Activated CD4-positive, CD25-positive, alpha-beta regulatory T cell (primary cell): Measurements from ENCODE around the gene PDSS1.

Experiments used
- DNase-seq, 4 experiments: peaks; one replicate each; lab custom pipeline; 2025; lab: John Stamatoyannopoulos, UW

Gene PDSS1

DNA sequence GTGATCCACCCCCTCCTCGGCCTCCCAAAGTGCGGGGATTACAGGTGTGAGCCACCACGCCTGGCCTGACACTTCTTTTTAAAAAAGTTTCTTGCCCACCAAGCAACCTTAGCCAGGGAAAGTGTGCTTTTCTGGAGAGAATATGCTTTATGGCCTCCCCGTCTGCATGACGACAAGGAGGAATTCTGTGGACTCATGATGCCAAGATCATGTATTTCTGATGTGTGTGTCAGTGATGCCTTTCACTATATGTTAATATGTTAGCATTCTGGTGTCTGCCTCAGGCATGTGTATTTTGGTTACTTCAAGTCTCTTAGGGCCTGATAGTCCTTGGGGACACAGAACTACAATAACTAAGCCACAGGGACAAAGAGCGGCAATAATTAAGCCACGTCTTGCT lies 2.1 kb downstream of the PDSS1 start:
- no peak for DNase-seq

DNA sequence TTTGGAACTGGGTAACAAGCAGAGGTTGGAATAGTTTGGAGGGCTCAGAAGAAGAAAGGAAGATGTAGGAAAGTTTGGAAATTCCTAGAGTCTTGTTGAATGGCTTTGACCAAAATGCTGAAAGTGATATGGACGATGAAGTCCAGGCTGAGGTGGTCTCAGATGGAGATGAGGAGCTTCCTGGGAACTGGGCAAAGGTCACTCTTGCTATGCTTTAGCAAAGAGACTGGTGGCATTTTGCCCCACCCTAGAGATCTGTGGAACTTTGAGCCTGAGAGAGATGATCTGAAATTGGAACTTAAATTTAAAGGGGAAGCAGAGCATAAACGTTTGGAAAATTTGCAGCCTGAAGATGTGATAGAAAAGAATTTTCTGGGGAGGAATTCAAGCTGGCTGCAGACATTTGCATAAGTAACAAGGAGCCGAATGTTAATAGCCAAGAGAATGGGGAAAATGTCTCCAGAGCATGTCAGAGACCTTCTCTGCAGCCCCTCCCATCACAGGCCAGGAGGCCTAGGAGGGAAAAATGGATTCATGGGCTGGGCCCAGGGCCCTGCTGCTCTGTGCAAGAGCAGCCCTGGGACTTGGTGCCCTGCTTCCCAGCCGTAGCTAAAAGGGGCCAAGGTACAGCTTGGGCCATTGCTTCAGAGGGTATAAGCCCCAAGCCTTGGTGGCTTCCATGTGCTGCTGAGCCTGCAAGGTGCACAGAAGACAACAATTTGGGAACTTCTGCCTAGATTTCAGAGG lies 3.6 kb downstream of the PDSS1 start:
- DNase-seq: no peak

DNA sequence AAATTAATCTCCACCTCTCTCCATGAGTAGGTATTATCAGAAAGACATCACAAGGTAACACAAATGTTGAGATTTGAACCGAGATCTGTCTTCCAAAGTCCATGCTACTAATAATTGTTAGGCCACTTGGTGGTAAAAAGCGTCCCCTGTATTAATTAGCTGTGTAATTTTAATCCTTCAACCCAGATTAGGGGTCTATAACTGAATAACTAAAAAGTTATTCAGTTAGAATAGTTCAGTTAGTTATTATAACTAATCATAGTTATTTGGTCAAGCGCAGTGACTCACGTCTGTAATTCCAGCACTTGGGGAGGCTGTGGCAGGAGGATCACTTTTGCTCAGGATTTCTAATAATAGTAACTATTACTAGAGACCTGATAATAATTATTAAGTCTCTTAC lies 5.6 kb downstream of the PDSS1 start:
- DNase-seq: no peak

DNA sequence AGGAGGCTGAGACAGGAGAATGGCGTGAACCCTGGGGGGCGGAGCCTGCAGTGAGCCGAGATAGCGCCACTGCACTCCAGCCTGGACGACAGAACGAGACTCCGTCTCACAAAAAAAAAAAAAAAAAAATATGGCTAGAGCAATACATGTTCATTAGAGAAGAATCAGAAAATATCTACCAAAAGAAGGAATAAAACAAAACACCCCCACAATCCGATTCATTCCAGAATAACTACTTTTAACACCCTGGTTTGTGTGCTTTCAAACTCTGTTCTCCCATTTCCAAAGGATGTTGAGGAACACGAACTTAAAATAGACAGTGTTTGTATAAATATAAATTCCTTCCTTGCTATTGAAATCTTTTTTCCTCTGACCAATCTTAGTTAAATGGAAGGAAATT lies 6.5 kb downstream of the PDSS1 start:
- no peak for DNase-seq

DNA sequence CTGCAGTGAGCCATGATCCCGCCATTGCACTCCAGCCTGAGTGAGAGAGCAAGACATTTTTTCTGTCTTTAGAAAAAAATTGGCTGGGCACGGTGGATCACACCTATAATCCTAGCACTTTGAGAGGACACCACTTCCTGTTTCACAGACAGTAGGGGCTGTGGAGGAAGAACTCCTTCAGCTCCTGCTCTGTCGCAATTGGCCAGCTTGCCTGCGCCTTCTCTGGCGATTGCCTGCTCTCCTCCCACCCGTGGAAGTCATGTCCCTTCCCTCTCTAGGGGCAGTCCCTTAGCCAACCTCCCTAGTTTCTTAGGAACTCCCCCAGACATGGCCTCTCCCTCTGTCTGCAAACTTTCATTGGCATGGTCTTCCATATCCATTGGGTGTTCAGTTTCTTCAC lies 8.7 kb downstream of the PDSS1 start:
- DNase-seq: no peak

DNA sequence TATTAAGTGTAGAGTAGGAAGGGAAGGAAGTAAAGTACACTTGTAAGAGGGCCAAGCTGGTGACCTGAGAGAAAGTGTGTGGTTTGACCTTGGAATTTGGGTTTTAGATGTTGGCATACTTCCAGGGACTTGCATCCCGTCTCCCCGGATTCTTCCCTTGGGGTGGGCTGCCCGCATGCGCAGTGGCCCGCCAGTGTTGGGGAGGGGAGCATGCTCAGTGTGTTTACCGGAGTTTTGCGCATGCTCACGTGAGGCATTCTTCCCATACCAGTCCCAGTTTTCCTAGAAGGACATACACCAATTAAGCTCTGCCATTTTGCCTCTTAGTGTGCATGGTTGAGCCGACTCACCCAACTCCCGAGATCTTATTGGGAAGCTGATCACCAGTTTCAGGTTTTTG lies 9.4 kb downstream of the PDSS1 start:
- no peak for DNase-seq

DNA sequence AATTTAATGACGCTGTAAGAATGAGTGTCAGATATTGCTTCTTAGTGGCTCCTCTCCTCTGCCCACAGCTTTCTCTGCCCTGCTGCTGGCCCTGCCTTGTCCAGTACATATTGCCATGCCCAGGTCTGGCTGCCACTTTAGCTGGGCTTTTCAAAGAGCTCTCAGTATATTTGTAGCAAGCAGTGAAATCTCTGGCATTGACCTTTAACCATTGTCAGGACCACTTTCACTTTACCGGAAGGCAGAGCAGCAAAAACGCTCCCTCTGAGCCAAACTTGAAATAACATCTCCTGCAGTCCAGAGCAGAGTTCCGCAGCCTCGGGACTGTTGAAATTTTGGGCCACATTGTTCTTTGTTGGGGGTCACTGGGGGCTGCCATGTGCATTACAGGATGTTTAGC lies 13.8 kb downstream of the PDSS1 start:
- DNase-seq: no peak

DNA sequence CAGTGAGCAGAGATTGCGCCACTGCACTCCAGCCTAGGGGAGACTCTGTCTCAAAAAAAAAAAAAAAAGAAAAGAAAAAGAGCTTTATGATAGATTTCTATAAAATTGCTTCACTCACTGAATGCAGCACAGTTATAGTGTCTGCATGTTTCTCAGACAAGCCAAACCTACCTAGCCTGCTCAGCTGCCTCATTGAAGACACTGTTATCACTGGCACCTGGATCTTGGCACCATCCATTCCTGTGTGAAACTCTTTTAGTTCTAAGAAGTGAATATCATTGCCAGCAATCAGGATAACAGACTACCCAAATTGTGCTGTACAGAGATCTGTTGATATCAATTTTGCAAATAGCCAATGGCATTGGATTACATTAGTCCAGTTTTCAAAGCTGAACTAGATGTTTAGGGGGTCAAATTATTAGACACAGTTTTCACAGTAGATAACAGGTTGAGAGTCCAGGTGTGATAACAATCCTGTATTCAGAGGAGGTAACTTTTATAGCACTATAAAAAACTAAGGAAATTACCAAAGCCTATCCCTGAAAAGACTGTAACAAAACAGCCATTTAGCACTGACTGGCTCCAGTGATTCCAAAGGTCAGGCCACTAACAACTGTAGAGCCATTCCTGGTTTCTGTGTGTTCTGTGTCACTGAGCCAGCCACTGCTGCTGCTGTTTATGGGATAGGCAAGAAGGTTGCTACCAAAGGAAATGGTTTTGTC lies 17.1 kb downstream of the PDSS1 start:
- DNase-seq: no peak

DNA sequence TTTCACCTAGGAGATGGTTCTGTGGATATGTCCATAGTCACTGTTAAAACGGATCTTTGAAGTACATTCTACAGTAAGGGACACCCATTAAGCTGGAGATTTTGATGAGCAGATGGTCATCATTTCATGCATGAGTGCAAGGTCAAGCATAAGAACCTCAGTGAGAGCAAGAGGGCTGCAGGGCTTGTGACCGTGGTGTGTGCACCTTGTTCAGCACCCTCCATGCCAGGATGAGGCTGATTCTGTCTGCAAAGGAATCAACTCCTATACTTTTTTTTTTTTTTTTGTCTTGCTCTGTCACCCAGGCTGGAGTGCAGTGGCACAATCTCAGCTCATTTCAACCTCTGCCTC lies 17.6 kb downstream of the PDSS1 start:
- DNase-seq: no peak

DNA sequence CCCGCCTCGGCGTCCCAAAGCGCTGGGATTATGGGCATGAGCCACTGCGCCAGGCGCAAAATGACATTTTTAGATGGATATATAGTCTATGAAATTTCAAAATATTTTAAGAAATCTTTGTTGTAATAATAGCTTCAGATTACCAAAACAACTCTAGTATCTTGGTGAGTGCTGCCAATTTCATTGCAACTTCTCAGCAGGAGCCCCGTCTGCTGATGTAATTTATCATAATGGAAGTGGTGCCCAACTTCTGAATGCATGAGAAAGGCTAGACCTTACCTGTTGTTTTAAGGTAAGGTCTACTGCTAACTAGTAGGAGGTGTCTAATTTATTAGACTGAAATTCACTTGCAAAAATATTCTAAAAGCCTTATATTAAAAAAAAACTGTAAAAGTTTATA lies 20.0 kb downstream of the PDSS1 start:
- no peak for DNase-seq

DNA sequence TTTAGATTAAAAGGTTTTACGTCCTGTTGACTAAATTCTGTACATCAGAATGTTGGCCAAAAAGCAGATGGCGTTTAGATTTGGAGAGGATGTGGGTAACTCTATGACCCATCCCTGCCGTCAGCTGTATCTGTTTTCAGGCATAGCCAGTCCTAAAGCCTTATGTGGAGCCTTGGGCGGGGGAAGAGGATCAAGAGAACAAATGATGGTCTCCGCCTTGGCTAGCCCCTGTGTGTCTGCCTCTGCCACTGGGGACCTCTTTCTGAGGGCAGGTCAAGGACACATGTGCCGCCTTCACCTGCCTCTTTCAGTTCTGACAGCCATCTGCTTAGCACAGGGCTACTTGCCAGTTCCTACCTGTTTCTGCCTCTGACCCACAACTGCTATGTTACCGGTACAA lies 24.1 kb downstream of the PDSS1 start:
- DNase-seq: peak in 1 of 4 experiments; percentile 32

DNA sequence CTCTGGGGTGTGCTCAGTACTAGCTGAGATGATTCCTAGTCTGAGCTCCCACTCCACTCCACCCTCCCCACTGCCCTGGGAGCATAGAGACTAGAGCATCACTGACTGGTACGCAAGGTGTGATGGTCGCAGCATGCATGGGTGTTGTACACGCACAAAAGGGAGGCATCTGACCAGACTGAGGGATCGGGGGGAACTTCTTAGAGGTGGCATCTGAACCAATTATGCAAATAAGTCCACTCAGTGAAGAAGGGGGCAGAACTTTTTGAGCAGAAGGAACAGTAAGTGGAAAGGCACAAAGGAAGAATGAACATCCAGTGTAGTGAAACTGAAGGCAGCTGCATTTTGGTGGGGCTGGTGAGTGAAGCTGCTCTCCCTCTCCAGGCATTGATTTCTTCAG lies 25.5 kb downstream of the PDSS1 start:
- DNase-seq: no peak

DNA sequence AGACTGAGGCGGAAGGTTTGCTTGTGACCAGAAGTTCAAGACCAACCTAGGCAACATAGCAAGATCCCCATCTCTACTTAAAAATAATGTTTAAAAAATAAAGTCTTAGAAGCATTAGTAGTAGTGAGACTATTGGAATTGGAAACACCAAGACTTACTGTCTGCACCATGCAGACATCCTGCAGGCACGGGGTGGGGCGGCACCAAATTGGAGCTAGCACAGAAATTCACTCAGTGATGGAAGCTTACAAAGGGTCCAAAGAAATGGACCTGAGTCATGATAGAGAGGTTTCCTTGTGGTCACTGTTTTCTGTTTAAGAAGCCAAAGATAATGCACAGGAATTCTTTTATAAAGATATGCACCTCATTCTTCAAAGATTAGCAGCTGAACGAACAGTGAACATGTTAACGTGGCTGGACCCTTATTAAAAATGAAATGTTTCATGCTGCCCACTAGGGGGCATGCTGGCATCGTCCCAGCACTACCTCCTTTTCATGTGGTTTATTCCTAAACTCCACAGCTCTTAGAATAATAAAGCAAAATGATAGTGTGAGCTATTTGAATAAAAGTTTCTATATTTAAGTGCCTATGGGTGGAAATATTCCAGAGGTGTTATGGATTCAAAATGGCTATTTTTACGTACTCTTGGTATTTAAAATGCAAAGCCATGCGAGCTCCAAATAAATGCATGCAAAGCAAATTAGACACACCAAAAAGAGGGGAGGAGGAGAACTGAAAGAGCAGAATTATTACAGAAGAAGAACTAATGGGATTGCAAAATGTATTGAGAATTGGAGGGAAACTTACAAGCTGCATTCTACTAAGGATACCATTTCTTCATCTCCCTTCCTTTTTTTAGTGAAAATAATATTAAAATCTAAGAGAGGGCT lies 28.6 kb downstream of the PDSS1 start:
- peak in 2 of 4 experiments; percentile 7 to 27 for DNase-seq

DNA sequence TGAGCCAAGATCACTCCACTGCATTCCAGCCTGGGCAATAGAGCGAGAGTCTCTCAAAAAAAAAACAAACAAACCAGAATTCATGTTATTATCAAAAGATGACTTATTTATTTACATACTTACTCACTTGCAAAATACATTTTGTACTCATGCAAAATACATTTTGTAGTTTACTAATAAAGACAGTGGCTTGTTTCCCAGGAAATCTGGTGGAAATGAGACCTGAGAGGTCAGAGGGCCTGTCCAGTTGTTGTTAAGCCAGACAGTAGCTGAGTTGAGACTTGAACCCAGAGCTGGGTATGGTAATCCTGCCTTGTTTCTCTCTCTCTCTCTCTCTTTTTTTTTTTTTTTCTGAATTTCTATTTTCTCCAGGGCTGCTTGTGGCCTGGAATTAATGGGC lies 29.5 kb downstream of the PDSS1 start:
- DNase-seq: no peak

DNA sequence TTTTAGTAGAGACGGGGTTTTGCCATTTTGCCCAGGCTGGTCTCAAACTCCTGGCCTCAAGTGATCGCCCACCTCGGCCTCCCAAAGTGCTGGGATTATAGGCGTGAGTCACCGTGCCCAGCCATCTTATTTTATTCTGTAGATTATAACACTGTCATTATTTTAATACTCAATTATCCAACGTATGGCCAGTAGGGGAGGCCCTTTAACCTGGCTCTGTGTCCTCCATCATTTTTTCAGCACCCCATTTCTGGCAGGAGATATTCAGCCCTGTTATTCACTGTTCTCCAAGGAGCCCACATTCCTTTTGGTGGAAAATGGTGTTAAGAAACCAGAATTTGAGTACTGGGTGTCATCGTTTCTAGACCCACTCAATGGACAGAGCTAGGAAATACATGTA lies 31.5 kb downstream of the PDSS1 start:
- no peak for DNase-seq

DNA sequence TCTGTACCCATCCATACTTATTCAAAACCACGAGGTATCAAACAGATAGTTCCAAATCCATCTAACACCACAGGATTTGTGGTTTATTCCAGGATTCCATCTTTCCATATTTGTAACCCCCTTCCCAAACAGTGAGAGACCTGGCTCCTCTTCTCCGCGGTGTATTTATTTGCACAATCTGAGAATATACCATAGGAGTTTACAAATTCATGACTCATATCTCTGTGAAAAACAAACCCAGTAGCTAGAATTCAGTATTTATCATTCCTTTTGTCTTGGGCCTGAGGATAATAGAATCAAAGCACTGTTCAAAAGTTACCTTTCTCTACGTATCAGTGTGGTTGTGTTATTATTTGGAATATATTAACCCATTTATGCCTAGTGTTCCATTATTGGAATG lies 31.9 kb downstream of the PDSS1 start:
- no peak for DNase-seq

DNA sequence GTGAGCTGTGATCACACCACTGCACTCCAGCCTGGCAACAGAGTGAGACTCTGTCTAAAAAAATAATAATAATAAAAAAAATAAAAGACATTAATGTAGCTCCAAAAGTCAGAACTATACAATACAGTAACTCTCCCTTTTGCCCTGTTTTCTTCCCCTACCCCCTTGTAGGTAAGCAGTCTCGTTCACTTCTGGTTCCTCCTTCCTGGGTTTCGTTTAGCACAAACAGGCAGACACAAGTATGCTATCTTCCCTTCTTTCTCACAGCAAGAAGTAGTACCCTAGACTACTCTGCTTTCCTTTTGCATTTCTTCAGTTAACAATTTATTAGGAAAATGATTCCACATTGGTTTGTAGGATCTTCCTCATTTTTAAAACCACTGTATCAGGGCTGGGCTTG lies 33.1 kb downstream of the PDSS1 start:
- DNase-seq: no peak

DNA sequence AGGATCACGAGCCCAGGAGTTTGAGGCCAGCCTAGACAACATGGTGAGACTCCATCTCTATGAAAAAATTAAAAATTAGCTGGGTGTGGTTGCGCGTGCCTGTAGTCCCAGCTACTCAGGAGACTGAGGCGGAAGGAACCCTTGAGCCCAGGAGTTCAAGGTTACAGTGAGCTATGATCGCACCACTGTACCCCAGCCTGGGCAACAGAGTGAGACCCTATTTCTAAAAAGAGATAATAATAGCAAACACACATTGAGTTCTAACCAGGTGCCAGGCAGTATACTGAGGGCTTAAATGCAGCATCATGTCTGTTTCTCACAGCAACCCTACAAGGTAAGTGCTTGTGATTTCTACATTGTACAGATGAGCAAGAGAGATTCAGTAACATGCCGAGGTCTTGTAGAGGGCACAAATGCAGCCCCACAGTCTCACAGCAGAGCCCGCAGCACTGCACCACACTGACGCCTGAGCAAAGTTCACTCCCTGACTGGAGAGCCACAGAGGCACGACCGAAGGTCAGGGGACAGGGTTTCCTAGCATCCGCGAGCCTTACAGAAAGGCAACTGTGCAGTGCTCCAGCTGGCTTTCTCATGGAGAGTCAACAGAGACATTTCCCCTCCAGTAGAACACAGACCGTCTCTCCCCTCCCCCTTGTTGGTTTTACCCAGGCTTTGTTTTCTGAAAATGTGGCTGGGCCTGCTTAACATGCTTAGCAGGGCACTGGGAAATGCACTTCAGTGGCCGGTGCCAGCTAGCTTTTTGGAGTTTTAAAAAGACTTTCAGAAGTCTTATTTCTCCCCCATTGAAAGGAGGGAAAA lies 36.5 kb downstream of the PDSS1 start:
- DNase-seq: no peak

DNA sequence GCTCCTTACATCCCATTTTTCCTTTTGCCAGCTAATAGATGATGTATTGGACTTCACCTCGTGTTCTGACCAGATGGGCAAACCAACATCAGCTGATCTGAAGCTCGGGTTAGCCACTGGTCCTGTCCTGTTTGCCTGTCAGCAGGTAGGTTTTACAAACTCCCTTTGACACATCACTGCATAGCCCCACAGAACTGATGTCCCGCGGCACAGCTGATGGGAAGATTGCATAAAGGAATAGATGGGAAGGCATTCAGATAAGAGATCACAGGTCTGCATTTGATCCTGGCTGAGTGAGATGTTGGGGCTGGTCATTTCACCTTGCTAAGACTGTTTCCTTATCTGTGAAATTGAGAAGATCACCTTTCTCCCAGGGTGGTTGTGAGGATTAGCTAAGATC lies 37.9 kb downstream of the PDSS1 start:
- no peak for DNase-seq

DNA sequence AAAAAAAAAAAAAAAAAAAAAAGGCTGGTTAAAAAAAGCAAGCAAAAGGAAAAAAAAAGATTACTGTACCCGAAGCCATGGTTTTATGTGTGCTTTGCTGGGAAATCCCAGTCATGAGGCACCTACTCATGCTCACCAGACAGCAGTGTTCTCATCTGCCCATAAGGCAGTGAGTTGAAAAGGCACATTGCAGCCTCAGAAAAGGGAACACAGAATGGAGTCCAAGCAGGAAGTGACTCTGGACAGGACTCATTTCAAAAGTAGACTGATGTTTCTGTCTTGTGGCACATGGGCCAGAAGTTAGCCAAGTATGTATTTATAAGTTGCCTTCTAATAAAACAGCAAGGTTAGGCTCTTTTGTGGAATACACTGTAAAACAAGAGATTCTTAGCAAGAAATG lies 40.2 kb downstream of the PDSS1 start:
- DNase-seq: no peak

DNA sequence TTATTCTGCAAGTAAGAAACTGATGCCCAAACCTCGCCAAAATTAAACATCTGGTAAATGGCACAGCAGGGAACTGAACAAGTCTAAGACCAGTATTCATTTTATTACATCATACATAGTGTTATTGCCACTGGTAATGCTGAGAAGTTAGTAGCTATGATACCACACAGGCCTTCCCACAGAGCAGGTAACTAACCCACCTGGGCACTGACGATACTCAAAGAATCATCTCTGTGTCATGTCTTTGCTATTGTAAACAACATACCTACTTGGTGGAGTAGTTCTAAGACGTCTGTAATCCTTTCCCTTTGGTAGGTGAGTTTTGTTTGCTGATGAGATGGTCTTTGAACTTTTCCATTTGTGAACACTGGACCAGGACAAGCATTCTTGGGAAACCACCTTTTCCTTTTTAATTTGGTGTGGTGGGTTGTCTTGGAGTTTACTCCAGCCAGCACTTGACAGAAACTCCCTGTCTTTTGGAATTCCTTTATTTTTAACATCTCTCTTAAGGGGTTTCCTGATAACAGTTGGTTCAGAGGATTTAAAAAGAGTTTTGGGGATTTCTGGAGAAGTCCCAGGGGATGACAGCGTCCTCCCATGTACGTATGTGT lies 40.9 kb downstream of the PDSS1 start:
- no peak for DNase-seq
